Suprapubic skin (tissue), 4 donors: ENCODE results near the gene TAF3.

Experiments
- POLR2A ChIP-seq, 2 donors: fragments of 450-650 bp; IDR thresholded peaks; one replicate each; pipeline ENCODE4 v1.6.1; 2017; ENCODE audit warnings: antibody characterized with exemption in 2 of 2, mild to moderate bottlenecking in 2 of 2, moderate library complexity in 2 of 2
- POLR2AphosphoS5 ChIP-seq, 3 donors: sonication (generic); formaldehyde crosslinking; IDR thresholded peaks; one replicate each; pipeline ENCODE4 v1.6.1; 2017; ENCODE audit warnings: antibody characterized with exemption in 3 of 3

GRCh38 chr10:7944215-7944480 lies 125.8 kb downstream of the TAF3 start:
- TF ChIP-seq POLR2A (IDR thresholded peaks at IDR 0.05) = no peak
- no peak for TF ChIP-seq POLR2AphosphoS5 (IDR thresholded peaks at IDR 0.05)
